GM19463 (cell line): ENCODE results near the gene IL16.

Source experiments
- ATAC-seq: cut with Tn5 transposase; IDR thresholded peaks from one replicate; pipeline ENCODE4 v1.9.1; 2021; ENCODE audit warnings: mild to moderate bottlenecking, moderate library complexity; ENCODE audit not compliant: unreplicated experiment

Gene IL16

GRCh38 chr15:81174125-81174791 is 22.4 kb upstream of the IL16 start:
- no peak for ATAC-seq

DNA sequence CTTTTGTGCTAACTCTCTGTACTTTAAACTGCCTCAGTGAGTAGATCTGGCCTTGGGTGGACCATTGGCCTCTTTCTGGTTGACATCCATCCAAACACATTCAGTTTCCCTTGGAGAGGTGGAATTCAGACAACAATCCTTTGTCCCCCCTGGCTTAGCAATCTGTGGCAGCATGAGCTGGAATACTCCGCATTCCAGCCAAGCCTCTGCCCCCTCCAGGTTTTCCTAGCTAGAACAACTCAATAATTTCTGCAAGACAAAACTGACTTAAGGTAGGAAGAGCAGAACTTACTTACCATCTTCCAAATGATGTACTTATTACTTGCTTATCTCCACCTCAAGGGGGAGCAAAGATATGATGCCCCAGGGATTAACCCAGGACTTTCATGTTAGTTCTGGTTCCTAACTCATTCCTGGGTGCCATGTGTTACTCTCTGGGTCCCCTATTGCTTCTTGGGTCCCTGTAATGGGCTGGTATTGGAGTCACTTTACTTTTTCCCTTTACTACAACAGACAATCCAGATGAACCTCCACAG is 21.8 kb upstream of the IL16 start:
- no peak for ATAC-seq

DNA sequence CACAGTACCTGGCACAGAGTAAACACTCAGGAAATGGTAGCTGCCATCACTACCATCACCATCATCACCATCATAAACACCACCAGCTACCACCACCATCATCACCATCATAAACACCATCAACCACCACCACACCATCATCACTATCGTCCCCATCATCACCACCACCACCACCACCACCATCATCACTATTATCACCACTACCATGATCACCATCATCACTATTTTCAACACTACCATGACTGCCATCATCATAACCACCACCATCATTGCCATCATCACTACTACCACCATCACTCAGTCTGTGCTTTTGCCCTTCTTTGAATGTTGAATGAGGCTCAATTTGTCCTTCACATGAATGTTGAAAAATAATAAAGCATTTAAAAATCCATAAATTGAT is 21.2 kb upstream of the IL16 start:
- ATAC-seq: no peak

GRCh38 chr15:81176291-81176893 is 20.3 kb upstream of the IL16 start:
- ATAC-seq: no peak

- ATAC-seq: no peak
Observed at GRCh38 chr15:81178365-81178764, 18.3 kb upstream of the IL16 start.

- ATAC-seq: no peak
Observed at GRCh38 chr15:81181220-81181619, 15.5 kb upstream of the IL16 start.

DNA sequence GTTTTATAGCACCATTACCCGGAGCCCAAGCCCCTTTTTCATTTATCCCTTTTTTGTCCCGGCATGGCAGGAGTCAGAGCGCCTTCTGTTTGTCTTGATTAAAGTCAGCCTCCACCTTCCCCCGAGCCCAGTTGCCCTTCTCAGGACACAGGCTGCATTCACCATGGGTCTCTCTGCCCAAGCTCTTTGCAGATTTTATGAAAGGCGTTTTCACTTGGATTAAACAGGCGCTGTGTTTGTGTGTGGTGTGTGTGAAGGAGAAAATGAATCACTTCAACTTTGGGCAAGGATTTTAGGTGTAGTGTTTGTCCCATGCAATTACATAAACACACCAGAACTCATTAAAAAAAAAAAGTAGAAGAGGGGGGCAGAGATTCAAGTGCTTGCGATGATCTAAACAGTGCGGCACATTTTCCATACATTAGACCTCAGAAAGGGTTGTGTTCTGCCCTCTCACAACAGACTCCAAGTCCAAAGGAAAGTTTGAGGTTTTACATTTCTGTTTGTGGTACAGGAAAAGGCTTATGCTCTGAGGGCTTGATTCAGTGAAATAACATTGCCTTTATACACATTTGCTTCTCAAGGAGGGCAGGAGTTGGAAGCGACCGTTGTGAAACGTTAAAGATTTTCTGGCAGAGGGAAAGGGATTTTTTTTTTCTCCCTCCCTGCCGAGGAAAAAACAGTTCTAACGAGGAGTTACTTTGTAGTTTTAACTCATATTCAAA is 14.5 kb upstream of the IL16 start:
- ATAC-seq: no peak

GRCh38 chr15:81182756-81183438 is 13.8 kb upstream of the IL16 start:
- ATAC-seq: no peak

GRCh38 chr15:81183439-81183775 is 13.3 kb upstream of the IL16 start:
- ATAC-seq: no peak

DNA sequence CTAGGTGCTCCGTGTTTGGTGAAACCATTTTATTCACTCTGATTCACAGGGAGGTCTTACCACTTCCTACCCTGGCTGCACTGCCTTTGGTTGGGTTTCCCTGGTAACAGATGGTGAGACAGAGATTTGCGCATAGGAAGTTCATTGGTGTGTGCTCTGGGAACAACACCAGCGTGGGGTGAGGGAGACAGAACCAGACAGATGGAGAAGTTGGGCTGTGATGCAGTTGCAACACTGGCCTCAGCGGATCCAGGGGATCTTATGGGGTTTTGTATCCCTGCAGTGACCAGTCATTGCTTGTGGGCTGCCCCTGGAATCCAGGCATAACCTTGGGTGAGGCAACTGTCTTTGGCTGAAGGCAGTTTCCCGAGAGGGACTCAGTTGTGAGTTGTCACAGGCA is 12.5 kb upstream of the IL16 start:
- ATAC-seq: no peak

- ATAC-seq: no peak
Observed at GRCh38 chr15:81185631-81186295, 10.9 kb upstream of the IL16 start.

DNA sequence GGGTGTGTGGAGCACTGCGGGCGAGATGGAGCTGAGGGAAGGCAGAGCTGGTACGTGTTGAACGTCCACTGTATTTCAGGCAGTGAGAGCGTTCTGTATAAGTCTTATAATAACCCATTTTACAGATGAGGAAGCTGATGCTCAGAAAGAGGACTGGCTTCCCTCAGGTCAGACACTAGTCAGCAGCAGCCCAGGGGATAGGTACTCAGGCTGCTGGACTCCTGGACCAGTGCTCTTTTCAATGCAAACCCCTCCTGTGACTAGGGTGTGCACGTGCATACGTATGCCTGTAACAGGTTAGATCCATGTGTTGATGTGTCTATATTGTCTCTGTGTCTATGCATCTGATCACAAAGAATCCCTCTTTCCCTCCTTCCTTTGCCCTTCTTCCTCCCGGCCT is 8.3 kb upstream of the IL16 start:
- ATAC-seq: no peak

- ATAC-seq: no peak
Observed at GRCh38 chr15:81189583-81190283, 6.9 kb upstream of the IL16 start.

DNA sequence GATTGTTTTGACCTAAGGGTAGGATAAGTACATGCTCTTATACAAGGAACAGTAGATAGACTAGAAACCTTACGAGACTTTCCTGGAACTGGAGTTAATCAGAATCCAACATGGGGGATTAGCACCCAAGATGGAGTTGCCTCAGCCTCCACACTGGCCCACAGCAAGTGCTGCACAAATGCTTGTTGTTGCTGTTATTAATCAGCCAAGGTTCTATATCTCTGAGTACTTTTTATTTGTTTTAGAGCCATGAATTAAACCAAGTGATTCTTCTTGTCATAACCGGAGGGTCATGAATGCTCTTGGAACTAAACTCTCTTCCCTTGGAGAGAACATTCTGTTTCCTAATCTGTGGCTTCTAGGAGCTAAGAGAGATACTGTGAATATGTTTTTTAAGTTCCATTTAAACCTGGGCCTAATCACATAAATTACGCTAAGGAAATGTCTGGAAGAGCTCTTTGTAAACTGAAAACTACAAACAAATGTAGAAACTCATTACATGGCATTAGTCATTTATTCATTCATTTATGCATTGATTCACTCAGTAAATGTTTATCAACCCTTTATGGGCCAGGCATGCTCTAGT is 5.7 kb upstream of the IL16 start:
- no peak for ATAC-seq

GRCh38 chr15:81191701-81192100 is 5.0 kb upstream of the IL16 start:
- no peak for ATAC-seq

DNA sequence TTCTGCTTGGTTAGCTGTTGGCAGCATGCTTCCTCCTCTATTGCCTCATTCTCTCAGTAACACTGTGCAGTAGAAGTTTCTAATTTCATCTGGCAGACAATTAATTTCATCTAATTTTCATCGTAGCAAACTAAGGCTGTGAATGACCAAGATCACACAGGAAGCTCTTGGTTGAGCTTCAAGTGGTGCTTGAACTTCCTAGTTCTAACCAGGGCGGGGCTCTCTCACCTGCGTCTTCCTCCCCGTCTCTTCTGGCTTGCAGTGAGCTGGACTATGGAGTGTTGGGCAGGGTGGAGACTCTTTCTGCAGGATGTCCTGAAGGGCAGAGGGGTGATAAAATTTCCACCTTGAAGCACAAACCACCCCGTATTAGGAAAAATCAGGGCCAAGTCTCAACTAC is 2.0 kb upstream of the IL16 start:
- ATAC-seq: no peak

DNA sequence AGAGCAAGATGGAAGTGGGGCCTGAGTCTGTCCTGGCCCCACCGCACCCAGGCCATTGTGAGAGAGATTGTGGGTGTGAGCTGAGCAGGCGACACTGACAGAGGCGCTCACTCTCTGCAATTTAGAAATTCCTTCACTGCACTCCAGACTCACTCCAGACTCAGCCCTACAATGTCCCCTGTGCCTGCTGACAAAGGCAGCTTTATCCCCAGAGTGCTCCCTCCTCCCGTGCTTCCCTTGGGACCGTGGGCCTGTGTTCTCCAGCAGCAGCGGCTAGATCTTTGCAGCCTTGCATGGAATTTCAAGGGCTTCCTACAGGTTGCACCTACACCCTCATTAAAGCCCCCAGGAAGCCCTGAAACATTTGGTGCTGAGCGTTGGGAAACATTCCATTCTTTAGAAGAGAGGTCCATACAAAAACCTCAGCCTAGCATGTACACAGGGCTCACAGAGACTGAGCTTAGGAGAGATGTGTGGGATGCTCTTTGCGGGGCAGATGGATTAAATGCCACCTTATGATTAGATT is 1.3 kb upstream of the IL16 start:
- no peak for ATAC-seq

DNA sequence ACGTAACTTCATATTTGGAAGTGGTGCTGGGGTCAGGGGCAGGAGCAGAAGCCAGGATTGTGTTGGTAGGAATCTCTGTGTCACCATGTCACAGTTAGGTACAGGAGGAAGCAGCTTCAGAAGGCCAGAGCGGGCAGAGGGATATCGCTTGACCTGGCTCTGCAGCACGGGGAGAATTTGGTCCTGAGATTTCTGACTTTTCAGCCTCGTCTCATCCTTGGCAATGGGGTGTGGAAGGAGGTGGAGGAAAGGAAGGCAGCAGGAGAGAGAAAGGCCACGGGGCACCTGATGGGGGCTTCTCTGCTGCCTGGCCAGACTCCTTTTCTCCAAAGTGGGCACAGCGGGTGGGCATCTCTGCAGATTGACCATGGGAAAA is 564 bp downstream of the IL16 start:
- ATAC-seq: no peak

GRCh38 chr15:81197688-81198281 is 1.1 kb downstream of the IL16 start:
- no peak for ATAC-seq
